Activated CD4-positive, CD25-positive, alpha-beta regulatory T cell (primary cell): ENCODE data around the gene EYA2.
"Not testable (repeated sequence)": the region's sequence is repeated elsewhere in the genome, so short reads cannot be mapped to it uniquely, and the experiment has no call there.

Experiments
- DNase-seq, 4 experiments: peaks; one replicate each; lab custom pipeline; 2025; lab: John Stamatoyannopoulos, UW

Gene EYA2

DNA sequence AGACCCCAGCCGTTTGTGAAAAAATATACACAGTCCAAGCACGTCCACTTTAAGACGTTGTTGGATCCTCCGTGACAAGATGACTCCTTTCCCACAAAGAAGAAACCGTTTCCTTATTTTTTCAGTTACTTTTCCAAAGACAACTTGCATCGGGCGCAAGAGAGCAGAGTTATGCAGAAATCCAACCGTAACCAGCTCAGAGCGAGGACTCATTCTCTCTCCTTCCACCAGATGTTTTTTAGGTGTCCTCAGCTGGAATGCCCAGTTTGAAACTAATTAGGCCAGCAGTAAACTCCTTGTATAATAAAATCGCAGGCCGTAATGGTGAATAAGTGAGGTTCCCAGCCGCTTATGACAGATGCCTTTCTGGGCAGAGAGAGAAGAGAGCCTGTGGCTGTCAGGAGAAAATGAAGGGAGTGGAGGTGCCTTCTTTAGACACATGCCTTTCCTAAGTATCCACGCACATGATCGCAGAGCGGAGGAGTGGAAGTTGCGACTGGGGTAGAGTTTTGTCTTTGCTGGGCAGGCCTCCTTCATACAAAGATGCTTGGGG lies 2.8 kb downstream of the EYA2 start:
- no peak for DNase-seq

DNA sequence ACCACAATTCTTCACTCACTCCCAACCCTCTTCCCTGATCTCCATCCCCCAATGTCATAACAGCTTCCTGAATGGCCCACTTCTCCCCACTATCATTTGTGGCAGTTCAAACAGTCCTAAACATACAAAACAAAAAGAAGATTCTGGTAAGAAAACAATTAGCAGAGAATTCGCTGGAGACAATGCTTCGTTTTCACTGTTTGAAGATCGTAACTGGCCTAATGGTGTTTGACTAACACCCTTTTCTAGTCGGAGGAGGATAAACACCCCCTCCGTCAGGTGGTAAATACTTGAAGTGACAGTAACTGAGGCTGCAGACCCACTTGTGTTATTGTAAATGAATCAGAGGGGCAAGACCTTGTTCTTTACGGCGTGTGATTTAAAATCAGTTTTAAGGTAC lies 3.8 kb downstream of the EYA2 start:
- DNase-seq, result no peak

DNA sequence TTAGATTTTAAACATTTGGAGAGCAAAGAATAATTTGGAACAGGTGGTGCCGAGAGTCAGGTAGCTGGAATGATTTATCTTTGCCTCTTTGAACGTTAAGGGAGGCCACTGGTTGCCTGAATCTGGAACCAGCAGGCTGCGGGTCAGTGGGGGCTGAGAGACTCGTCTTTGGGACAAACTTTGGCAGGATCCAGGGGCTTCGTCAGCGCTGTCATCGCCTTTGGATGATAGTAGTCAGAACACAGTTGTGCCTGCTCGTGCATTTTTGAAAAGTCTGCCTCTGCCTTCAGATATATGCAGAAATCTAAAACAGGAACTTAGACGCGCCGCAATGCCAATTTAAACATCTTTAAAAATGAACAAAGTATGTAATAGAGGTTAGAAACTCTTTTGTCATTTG lies 5.0 kb downstream of the EYA2 start:
- DNase-seq, result no peak

DNA sequence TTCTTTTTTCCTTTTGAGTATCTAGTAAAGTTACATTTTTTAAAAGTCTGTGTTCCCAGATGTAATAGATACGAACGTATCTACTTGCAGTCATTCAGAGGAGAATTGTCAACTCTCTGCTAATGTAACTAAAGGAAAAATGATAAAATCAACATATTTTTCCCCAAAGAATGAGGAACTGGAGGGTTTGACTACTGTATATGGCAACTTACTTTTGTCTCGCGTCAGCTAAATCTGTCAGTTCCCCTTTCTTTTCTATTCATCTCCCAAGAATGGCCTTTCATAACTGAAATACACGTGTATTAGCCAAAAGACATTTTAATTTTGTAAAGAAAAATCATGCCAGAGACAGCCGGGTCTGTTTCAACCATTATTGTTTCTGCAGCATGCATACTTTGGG lies 5.4 kb downstream of the EYA2 start:
- DNase-seq, result no peak

DNA sequence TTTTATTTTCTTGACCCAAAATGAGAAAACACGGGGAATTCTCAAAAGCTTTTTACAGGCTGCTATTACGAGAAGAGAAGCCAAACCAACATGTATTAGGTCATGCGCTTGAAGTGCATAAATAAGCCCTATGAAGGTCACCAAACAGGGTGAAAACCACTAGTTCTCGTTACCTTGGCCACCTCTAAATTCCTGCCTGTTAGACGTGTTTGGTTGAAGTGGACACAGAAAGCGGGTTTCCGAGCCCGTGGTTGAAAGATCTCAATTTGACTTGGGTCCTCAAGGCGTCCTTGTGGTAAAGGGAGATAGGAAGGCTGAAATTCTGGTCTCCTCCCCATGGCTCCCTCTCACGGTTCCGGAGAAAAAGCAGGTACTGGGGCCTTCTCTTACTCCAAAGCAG lies 6.2 kb downstream of the EYA2 start:
- no peak for DNase-seq

DNA sequence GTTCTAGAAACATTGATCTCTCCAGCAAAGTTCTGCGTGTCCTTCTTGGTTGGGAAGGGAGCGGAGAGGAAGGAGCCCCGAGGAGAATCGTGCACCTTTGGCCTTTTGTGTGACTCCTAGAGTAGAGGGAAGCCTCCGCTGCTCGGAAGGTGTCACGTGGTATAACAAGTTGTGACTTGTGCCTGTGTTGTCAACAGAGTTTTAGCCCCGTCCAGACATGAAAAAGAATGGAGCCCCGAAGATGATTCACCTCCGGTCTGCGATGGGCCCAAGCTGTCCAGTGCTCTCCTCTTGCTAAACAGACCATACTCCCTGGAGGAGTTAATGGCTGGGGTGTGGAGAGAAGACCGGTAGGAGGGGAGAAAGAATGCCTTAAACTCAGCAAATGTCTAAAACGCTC lies 7.0 kb downstream of the EYA2 start:
- DNase-seq, result no peak

DNA sequence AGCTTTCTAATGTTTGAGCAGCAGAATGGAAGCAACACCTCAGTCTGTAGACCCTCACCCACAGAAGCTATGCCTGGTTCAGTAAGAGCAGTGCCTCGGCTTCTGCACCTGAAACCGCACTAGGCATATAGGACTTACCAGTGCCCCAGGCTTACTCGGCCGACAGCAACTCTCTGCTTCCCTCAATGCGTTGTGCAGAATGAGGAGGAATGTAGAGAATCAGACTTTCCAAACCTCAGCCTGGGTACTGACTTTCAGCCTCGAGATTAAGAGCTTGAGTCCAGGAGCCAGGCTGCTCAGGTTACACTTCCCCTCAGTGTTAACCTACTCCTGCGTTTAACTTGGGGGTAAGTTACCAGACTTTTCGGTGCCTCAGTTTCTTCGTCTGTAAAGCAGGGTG lies 8.6 kb downstream of the EYA2 start:
- no peak for DNase-seq

DNA sequence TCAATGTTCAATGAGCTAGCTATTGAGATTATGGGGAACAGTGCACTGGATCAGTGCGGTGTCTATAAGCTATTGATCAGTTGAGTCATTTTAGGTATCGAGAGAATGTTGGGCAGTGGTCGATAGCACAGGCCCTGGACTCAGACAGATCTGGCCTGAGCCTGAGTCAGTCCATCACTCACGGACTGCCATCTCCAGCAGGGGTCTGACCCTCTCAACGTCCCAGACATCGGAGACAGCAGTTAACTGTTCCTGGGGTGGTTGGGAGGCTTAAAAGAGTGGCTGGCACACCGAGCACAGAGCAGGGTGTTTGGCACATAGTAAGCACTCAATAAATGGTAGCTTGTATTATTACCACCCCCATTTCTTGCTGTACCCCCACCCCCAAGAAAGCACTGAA lies 9.3 kb downstream of the EYA2 start:
- no peak for DNase-seq

DNA sequence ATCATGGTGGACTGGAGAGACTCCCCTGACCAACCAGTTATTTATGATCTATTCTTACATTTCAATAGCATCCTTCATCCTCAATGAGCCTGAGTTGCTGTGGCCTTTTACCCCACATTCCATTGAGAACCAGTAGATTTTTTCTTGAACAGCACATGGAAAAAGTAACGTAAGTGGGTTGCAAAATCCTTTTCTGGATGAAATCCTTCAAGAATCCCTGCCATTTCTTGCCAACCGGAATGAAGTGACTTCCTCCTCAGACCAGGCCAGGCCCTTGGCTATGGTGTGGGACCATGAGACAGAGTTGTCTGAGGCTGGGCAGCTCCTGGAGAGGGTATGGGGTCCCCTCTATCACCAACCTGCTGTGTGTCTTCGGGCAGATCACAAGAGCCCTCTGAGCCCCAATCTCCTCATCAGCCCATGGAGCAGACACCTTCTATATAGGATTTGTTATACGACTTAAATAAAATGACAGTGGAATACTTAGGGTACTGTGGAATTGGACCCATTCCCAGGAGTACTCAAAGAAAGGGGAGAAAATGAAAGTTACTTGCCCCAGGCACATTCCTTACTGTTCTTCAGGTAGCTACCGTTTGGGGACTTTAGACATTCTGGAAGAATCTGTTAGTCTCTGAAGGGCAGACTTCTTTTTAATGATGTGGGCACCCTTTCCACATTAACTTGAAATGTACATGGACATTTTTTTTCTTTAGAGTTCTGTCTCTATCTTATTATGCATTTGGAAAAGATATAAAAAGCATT lies 10.9 kb downstream of the EYA2 start:
- DNase-seq, result no peak

DNA sequence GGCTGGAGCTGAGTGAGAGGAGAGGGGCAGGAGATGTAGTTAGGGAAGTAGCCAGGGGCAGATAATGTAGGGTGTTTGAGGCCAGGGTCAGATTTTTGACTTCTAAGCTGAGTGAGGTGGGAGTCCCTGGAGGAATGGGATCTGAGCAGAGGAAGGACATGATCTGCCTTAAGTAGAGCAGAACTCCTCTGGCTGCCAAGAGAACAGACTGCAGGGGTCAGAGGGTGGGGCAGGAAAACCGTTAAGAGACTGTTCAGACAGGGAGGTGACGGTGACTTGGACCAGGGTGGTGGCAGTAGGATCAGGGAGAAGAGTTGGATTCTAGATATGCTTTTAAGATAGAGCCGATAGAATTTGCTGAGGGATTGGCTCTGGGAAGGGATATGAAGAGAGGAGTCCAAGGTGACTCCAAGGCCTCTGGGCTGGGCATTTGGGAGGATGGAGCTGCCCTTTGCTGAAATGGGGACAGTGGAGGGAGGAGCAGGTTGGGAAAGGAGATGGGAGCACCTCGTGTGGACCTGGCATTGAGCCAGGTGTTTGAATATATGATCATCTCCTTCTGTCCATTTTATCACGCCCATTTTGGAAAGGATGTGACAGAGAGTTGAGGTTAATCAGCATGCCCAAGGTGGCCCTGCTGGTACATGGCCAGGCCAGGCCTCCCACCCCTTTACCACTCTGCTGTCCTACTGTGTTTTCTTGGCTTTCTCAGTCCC lies 18.8 kb downstream of the EYA2 start:
- DNase-seq, result no peak

DNA sequence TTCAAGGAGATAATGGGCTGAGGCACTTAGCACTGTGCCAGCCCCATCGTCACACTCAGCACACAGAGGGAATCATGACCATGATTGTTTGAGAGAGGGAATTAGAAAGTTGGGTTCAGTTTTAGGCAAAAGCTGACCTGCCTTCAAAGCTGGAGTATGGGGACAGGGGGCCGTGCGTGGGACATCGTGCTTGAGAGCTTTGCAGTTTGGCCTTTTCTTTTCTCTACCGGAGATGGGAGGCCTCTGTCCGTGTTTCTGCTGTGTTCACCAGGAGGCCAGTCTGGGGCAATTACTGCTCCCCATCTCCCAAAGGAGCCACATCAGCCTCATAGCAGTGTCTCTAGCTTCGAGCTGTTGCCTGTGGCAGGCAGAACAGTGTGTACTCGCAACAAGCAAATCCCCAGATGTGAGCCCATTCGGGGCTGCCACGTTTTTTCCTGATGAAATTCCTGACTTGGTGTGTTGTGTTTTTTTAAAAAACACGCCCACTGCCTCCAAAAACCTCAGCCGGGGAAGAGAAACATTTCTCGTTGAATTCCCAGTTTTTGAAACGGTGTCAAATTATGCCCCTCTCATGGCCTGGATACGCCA lies 20.2 kb downstream of the EYA2 start:
- no peak for DNase-seq

DNA sequence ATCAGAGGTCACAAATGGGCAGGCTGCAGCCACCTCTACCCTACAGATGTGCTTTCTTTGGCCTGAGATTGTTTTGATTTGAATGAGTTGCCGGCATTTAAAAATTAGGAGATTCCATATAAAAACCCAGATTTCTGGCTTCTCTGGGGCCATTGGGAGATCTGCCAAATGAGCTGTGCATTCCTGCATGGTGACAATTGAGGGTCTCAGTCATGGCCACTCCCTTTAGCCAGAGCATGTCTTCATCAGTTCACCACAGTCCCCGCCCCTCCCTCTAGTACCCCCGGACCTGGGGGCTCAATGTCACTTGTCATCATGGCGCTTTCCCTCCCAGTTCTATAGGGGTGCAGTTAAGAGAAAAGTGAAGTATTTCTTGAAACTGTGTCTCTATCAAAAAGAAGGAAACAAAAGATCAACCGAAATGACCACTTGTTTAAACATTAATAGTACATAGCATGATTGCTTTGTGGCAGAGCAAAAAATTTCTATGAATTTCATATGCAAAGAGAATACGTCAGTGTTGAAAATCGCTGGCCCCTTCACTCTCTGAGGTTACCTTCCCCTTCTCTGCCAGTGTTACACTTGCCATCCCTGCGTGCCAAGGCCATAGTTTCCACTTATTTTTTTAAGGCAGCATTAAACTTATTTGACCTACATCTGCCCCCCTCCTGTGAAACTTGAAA lies 21.1 kb downstream of the EYA2 start:
- no peak for DNase-seq

DNA sequence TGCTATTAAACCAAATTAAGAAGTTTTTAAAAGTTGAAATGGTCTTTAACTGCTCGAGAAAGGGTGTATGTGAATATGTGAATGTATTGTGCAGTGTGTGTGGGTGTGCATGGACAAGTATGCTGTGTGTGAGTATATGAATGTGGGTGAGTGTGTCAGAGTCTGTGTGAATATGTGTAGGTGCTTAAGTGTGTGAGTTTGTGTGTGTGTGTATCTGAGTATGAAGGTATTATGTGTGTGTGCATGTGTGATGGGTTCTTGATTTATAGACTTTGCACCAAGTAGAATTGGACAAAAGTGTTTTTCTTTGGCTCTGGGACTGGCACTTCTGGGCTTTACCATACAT lies 21.6 kb downstream of the EYA2 start:
- no peak for DNase-seq

DNA sequence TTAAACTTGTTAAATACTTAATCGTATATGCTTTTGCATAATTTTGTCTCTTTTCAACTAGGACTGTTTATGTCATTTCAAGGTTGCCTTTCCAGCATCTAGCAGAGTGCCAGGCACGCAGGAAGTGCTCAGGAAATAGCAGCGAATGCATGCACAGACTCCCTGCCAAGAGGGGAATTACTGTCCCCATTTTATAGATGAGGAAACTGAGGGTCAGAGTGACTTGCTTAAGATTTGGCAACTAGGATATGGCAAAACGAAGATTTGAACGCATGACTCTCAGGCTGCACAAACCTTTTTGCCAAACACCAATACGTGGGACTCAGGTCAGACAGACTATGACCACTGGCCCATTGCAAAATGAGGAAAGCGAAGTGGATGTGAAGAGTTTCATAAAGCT lies 22.5 kb downstream of the EYA2 start:
- no peak for DNase-seq

DNA sequence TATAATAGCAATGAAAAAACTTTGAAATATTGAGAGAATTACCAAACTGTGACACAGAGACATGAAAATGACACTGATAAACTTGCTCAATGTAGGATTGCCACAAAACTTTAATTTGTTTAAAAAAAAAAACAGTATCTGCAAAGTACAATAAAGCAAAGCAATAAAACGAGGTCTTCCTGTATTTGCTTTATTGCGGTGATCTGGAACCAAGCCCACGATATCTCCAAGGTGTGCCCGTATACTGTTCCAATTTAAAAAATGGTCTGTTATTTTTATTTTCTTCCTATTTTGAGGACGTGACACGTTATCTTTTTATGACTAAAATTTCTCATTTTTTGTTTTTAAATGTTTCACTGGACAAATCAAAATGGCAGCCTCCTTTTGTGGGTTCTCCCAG lies 25.5 kb downstream of the EYA2 start:
- DNase-seq, result no peak

DNA sequence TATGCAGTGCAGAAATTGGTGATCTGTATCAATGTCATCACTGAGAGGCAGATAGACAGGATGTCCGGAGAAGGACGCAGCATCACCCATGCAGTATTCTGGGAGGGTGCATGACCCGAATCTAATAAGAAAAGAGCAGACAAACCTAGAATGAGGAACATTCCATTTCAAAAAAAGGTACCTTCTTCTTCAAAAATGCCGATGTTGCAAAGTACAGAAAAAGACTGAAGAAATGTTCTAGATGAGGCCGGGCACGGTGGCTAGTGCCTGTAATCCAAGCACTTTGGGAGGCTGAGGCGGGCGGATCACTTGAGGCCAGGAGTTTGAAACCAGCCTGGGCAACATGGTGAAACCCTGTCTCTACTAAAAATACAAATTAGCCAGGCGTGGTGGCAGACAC lies 28.2 kb downstream of the EYA2 start:
- not testable (repeated sequence) for DNase-seq

DNA sequence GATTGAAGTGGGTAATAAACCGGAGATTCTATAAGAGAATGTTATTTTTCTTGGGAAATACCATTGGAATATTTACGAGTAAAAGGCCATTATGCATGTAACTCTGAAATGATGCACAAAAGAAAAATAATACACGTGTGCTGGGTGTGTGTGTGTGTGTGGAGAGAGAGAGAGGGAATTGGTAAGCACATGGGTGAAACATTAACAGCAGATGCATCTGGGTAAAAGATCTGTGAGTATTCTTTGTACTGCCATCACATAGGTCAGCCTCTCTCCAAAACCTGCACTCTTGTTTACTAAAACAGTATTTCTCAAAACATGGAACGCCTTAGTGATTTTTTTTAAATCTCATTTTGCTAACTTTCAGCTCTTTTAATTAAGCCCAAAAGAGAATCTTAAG lies 28.9 kb downstream of the EYA2 start:
- no peak for DNase-seq

DNA sequence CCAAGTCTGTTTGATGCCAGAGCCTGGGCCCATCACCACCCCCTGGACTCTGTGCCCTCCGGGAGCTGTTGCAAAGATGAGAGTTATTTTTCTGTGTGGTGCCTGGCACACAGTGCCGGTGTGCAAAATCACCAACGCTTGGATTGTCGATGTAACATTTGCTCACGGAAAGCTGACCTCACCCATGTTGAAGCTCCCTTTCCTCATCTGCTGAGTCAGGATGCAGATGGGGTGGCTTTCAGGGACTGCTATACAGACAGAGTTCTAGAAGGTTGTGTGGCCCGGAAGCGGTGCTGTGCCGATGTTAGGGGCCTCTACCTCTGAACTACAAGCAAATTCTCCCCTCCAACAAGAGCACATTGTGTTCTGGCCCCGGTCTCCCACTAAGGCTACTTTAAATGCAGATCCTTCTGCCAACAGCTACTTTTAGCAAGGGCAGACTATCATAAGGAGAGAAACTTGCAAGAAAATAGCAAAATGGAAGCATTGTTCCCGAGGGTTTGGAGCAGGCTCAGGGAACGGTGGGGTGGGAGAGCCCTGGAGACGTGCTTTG lies 34.0 kb downstream of the EYA2 start:
- no peak for DNase-seq

DNA sequence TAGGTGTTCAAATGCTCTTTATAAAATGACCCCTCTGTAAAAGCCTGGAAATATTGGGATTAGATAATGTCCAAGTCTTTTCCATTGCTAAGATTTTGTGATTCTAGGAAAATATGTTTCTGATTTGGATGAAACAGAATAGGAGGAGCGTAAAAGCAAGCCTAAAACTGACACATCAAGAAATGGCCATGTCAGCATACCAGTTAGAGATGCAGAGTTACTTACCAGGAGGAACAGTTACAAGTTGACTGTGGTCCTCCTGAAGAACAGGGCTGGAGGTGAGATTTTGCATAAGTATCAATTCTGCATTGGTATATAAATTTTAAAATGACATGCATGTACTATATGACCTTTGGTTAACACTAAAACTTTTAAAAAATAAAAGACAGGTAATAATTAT lies 35.3 kb downstream of the EYA2 start:
- DNase-seq, result no peak

DNA sequence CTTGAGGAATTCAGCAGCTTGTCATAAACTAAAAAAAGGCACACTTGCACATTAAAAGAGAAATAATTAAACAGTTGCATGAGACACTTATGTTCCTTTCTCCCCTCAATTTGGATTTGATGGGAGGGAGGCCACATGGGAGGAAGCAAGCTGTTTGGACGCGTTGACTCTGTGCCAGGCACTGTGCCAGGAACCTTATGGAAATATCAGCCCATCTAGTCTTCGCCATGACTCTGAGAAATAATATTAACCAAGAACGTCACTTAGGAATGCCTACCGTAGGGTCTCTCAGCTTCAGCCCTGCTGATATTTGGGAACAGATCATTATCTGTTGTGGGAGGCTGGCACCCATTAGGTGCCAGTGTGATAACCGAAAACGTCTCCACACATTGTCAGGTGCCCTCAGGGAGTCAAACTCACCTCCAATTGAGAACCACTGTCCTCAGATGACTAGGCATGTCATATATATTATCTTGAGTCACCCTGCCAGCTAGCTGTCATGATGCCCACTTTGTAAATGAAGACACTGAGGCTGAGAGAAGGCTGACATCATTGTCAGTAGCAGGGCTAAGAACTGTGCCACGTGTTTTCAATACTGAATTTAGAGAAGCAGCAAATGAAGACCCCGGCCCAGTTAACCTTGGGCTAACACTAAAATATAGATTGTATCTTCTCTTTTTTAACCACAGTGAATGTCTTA lies 36.1 kb downstream of the EYA2 start:
- no peak for DNase-seq

DNA sequence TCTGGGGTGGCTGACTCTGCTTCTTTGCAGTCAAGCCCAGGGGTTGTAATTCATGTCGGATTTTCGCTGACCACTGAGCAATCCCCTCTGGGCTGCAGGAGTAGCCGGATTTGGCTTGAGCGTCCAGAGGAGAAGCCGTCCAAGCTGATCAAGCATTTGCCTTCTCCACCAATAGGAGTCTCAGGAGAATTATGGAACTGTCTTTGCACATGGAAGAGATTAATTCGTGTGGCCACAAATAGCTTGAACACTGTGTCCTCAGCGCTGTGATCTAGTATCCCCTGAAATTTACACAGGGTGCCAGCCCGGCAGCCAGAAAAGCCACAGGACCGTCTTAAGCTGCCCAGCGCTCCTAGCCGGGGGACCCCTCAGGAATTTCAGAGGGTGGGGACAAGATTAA lies 37.1 kb downstream of the EYA2 start:
- no peak for DNase-seq

DNA sequence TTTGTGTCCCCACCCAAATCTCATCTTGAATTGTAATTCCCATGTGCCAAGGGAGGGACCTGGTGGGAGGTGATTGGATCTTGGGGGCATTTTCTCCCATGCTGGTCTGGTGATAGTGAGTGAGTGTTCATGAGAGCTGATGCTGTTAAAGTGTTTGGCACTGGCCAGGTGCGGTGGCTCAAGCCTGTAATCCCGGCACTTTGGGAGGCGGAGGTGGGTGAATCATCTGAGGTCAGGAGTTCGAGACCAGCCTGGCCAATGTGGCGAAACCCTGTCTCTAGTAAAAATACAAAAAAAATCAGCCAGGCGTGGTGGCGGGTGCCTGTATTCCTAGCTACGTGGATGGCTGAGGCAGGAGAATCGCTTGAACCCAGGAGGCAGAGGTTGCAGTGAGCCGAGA lies 37.8 kb downstream of the EYA2 start:
- DNase-seq, result not testable (repeated sequence)
